Limb (tissue), 2 donors: ENCODE data around the gene SMIM45.
A peak's percentile ranks its signal among the peaks of the same experiment; 100 is the strongest.
"Not testable (repeated sequence)": the region's sequence is repeated elsewhere in the genome, so short reads cannot be mapped to it uniquely, and the experiment has no call there.

ENCODE experiments used
- DNase-seq, 2 donors: peaks; one replicate each; pipeline ENCODE4 v3.0.0-alpha.2; 2016; ENCODE audit errors: extremely low spot score in 2 of 2

The SMIM45 gene

GRCh38 chr22:41934284-41935014, 17.5 kb upstream of the SMIM45 start:
- DNase-seq: no peak

- no peak for DNase-seq
Measured at GRCh38 chr22:41935015-41935351, 17.0 kb upstream of the SMIM45 start.

DNA sequence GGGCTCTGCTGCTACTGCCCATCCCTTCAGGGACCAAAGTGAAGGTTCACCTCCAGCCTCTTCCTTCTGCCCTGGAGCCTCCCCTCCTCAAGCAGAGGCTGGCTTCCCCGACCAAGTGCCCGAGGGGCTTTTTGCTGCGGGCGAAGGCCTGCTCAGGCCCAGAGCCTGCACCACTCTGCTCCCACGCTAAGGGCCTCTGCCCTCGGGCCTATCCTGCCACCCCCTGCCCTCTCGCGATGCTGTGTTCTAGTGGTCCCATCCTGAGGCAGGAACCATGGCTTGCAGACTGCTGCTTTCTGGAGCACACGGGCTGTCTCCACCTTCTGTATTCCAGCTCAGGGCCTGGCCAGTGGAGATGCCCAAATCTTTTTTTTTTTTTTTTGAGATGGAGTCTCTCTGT, 16.4 kb upstream of the SMIM45 start:
- DNase-seq: no peak

- no peak for DNase-seq
Measured at GRCh38 chr22:41936894-41937169, 15.1 kb upstream of the SMIM45 start.

DNA sequence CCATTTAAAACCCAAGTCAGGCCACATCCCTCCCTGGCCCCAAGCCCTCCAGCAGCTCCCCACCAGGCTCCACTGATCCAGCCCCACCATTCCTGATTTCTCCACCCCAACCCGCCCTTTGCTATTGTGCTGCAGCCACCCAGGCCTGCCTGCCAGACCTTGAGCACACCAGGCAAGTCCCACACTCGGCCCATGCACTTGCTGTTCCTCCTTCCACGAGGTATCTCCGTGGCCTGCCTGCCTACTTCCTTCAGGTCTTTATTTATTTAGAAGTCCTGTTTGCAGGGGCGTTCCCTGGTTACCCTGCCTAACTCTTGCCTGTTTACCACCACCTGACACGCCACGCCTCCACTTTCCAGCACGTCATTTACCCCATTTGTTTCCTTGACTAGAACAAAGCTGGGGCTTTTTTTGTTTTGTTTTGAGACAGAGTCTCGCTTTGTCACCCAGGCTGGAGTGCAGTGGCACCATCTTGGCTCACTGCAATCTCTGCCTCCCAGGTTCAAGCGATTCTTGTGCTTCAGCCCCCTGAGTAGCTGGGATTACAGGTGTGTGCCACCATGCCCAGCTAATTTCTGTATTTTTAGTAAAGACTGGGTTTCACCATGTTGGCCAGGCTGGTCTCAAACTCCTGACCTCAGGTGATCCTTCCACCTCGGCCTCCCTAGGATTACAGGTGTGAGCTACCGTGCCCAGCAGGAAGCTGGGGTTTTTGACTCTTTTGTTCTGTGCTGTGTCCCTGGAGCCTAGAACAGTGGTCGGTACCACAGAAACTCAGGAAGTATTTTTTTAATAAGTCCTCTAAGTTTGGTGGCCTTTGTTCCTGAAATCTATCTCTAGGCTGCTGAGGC, 11.7 kb upstream of the SMIM45 start:
- no peak for DNase-seq

- DNase-seq: peak; percentile 79 to 88
Measured at GRCh38 chr22:41940832-41941765, 10.9 kb upstream of the SMIM45 start.

DNA sequence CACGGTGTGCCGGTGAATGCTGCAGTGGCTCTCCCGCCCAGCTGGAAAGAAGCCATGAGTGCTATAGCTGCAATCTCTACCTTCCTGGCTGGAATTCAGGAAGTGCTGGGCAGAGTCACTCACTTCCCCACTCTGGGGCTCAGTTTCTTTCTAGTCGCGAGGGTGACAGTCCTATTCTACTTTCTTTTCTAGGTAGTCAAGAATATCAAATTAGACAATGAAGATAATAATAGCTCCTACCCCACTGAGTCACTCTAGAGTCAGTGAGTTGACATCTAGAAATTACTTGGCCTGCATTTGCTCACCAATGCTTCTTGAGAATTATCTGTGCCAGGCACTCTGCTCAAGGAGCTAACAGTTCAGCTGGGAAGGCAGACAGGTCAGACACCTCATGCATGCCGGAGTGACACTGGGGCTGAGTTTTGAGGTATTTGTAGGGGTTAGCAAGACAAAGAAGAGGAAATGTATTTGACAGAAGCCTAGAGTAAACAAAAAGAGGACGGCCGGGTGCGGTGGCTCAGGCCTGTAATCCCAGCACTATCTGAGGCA, 8.2 kb upstream of the SMIM45 start:
- no peak for DNase-seq

GRCh38 chr22:41946629-41947423, 5.1 kb upstream of the SMIM45 start, which contains the start of gene CENPM:
CENPM (minus strand) TSS chr22:41947152; CDS start chr22:41947076, 76 bp downstream.
- peak; percentile 96 for DNase-seq

DNA sequence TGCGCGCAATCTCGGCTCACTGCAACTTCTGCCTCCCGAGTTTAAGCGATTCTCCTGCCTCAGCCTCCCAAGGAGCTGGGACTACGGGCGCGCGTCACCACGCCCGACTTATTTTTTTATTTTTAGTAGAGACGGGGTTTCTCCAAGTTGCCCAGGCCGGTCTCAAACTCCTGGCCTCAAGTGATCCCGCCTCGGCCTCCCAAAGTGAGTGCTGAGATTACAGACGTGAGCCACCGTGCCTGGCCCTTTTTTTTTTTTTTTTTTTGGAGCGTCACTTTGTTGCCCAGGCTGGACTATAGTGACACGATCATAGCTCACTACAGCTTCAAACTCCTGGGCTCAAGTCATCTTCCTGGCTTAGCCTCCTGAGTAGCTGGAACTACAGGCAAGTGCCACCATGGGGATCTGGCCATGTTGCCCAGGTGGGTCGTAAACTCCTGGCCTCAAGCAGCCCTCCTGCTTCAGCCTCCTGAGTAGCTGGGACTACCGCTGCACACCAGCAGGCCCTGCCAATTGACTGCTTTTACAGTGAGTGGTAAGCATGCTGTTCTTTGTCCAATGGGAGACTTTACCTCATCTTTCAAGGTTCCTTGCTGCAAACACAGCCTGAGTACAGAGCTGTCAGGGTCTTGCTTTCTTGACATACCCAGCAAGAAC, 4.4 kb upstream of the SMIM45 start:
- no peak for DNase-seq

- no peak for DNase-seq
Measured at GRCh38 chr22:41948142-41948541, 3.8 kb upstream of the SMIM45 start.

- DNase-seq: not testable (repeated sequence)
Measured at GRCh38 chr22:41948928-41949296, 3.0 kb upstream of the SMIM45 start.

DNA sequence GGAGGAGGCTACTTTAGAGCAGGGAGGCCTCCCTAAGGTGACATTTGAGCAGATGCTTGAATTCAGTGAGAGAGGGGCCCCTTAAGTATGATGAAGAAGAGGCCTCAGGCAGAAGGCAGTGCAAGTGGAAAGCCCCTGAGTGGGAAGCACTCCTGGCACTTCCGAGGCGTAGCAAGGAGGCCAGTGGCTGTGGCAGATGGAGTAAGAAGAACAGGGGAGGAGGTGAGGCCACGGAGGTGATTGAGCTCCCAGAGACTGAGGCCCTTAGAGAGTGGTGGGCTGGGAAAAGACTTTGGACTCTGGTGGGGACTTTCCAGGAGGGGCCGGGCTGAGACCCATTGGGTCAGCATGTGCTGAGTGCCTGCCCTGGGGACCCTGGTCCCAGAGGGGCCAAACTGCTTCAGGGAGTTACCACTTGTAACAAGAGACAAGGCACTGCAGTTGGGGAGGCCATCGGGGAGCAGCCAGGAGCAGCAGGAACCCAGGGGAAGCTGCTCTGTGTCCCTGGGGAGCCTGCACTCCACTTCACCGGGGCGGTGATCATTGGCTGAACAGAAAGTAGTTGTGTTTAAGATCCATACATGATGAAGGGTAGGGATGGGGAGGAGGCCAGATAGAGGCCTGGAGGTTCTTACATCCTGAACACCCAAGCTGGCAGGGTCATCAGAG, 2.5 kb upstream of the SMIM45 start:
- DNase-seq: no peak

DNA sequence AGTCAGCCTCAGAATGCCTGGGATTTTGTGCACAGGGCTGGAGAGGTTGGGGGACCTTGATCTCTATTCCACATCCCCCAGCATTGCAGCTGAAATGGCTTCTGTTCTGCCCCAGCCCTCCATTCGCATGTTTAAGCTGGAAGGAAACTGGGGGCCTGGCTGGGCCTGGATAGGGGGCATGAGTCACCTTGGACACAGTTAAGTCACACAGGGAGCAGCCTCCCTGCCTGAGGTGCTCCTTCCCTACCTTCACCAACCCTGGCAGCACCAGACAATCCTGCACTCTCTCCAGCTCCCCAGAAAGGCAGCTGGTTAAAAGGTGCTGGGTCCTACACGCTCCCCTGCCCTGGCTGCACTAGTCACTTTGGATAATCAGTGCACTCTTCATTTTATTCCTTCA, 763 bp downstream of the SMIM45 start:
- no peak for DNase-seq

DNA sequence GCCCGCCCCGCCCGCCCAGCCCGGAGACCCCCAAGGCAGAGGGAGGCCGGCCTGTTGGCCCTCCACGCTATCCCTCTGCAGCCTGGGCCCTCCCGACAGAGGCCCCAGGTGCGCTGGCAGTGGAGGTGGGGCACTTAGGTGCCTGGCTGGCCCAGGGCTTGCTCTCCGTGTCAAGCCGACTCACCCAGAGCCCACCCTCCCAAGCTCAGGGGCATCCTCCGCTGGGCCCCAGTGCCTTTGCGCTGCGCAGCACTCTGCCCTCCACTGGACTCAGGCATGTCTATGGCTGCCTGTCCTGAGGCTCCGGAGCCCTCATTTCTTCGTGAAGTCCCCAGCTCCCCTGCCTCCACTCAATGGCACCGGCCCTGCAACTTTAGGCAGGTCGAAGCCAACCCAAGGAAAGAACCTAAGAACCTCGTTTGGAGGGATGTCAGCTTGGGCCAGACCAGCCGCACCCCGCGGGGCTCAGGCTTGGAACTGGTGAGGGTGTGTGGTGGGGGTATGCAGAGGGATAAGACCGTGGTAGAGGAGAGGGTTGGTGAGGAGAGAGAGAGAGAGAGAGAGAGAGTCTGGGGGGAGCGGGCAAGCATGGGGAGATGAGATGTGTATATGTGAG, 6.1 kb downstream of the SMIM45 start:
- DNase-seq: no peak

DNA sequence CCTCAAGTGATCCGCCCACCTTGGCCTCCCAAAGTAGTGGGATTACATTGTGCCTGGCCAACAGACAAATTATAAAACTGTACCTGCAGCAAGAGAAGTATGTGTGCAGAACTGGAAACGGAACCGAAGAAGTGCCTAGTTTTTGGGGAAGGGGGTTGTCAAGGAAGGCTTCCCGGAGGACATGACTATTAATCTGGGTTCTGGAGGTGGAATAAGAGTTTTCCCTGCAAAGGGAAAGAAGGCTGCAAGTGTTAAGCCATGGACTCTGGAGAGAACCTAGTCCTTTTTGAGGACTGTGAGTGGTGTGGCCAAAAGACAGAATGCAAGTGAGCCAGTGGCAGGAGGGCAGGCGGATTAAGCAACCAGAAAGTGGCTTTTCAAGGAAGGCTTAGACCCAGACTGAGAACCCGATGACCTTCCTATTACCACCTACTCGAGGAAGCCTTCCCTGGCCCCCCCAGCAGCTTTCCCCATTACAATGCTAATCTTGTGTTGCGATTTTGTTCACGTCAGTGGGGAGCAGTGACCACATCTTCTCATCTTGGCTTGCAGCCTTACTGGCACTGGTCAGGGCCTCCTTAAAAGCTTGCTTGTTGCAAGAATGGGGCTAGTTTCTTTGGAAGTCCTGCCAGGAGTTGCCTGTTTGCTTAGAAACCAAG, 11.6 kb downstream of the SMIM45 start:
- no peak for DNase-seq

DNA sequence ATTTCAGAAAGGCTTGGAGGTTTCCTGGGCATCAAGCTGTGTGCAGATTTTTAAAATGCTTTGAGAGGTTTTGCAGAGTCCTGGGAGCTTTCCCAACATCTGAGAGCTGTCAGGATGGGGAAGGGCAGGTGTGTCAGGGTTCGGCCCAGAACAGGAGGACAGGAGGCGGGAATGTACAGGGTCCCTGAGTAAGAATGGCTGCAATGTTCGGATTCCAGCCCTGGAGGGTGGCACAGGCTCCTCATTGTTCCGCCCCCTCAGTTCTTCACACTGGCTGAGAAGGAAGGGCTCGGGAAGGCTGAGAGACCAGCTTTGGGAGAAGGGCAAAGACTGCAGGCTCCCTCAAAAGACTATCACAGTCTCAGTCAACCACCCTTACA, 12.2 kb downstream of the SMIM45 start:
- no peak for DNase-seq

DNA sequence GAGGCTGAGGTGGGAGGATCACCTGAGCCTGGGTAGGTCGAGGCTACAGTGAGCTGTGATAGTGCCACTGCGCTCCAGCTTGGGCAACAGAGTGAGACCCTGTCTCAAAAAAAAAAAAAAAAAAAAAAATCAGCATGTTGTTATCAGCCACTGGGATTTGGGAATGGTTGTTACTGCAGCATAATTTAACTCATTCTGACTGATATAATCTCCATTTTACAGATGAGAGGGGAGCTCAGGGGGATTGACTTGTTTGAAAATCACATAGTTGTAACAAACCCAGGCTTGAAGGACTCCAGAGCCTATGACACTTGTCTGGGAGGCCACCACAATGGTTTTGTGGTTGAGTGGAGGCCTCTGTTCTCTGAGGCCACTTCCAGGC, 14.3 kb downstream of the SMIM45 start:
- DNase-seq: no peak

DNA sequence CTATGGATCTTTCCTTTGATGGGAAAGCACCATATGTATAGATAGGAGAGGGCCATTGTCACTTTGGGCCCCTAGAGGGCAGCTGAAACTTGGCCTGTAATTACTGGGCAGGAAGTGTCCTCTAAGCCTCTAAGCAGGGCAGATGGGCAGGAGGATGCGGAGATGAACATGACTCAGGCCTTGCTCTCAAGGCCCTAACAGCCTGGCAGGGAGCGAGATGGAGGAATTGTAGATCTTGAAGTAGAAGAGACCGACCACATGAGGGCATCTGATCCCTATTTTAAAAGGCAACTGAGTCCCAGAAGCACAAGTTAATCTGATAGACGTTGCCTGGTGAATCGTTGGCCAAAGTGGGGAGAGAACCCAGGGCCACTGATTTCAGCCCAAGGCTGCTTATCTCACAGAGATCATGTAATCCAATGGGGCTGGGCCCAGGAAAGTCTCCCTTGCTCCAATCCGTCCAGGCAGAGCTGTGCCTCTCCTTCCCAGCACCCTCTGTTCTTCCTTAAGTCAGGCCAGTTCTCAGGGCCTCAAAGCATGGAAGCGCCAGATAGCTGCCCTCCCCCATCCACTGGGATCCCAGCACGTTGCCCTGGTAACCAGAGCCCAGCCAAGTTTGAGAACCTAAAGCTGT, 14.8 kb downstream of the SMIM45 start:
- peak in 1 of 2 donors; percentile 50 for DNase-seq
